BLaER1 treated with 17β-estradiol and CSF1 and Interleukin-3, amounts not matched to agents 10 nM and 100 nM (cell line): ENCODE results near the gene LYPD6B.

Experiments used
- H3K27ac ChIP-seq, 11 experiments: shearing (Covaris generic); formaldehyde crosslinking; 2 replicates each; pipeline ENCODE4 v1.8.1; 2022
- H3K27me3 ChIP-seq, 11 experiments: shearing (Covaris generic); formaldehyde crosslinking; 2 replicates each; pipeline ENCODE4 v1.8.1; 2022
- H3K36me3 ChIP-seq, 11 experiments: shearing (Covaris generic); formaldehyde crosslinking; 2 replicates each; pipeline ENCODE4 v1.8.1; 2022
- H3K4me1 ChIP-seq, 10 experiments: shearing (Covaris generic); formaldehyde crosslinking; 2 replicates each; pipeline ENCODE4 v1.8.1; 2022
- H3K4me2 ChIP-seq, 11 experiments: shearing (Covaris generic); formaldehyde crosslinking; 2 replicates each; pipeline ENCODE4 v1.8.1; 2022
- H3K4me3 ChIP-seq, 10 experiments: shearing (Covaris generic); formaldehyde crosslinking; 2 replicates each; pipeline ENCODE4 v1.8.1; 2022
- H3K9ac ChIP-seq, 11 experiments: shearing (Covaris generic); formaldehyde crosslinking; 2 replicates each; pipeline ENCODE4 v1.8.1; 2022
- H3K9me3 ChIP-seq, 11 experiments: shearing (Covaris generic); formaldehyde crosslinking; replicated peaks in 1 of 11; 2 replicates each; pipeline ENCODE4 v1.8.1; 2022
- H4K20me1 ChIP-seq, 11 experiments: shearing (Covaris generic); formaldehyde crosslinking; 2 replicates each; pipeline ENCODE4 v1.8.1; 2022
- Cebpa-rat ChIP-seq, 11 experiments: shearing (Covaris generic); IDR thresholded peaks; 2 replicates each; pipeline ENCODE4 v1.8.1; 2022

Gene LYPD6B

GRCh38 chr2:149170911-149171310 is 132.4 kb downstream of the LYPD6B start:
- Histone ChIP-seq H3K9me3 (peaks cover 0 to 25% (median 15%) of the 10 kb centered on the region in 11 experiments; a peak in 20 of 22 replicates), H3K9ac (no peak overlapping the region), H4K20me1 (peaks cover 0 to 9% (median 0%) of the 10 kb centered on the region in 11 experiments; a peak in 1 of 22 replicates), H3K27ac (no peak overlapping the region), H3K4me3 (no peak overlapping the region), H3K4me2 (no peak overlapping the region), H3K4me1 (peaks cover 11 to 26% (median 21%) of the 10 kb centered on the region in 10 experiments), H3K27me3 (peaks cover 0 to 54% (median 15%) of the 10 kb centered on the region in 11 experiments; a peak in 13 of 22 replicates), H3K36me3 (0 out of 22 replicates have a peak, but pooled peaks cover 0 to 4% (median 0%) of the 10 kb centered on the region in 11 experiments)
- no peak for TF ChIP-seq Cebpa-rat (IDR thresholded peaks at IDR 0.05)

- peaks cover 0 to 25% (median 15%) of the 10 kb centered on the region in 11 experiments; a peak in 20 of 22 replicates for H3K9me3 ChIP-seq
- H3K36me3 ChIP-seq, result 0 out of 22 replicates have a peak, but pooled peaks cover 0 to 4% (median 0%) of the 10 kb centered on the region in 11 experiments
- no peak for TF ChIP-seq Cebpa-rat (IDR thresholded peaks at IDR 0.05)
- peaks cover 0 to 5% (median 2%) of the 10 kb centered on the region in 10 experiments; a peak in 15 of 20 replicates for H3K4me1 ChIP-seq
- H4K20me1 ChIP-seq, result no peaks in the 10 kb centered on the region; a peak in 1 of 22 replicates
- no peak overlapping the region for H3K27ac ChIP-seq
- H3K27me3 ChIP-seq, result peaks cover 0 to 31% (median 12%) of the 10 kb centered on the region in 11 experiments; a peak in 11 of 22 replicates
- H3K4me3 ChIP-seq, result no peak overlapping the region
- H3K9ac ChIP-seq, result no peak overlapping the region
- no peak overlapping the region for H3K4me2 ChIP-seq
Observed at GRCh38 chr2:149173220-149173619, 134.7 kb downstream of the LYPD6B start.

DNA sequence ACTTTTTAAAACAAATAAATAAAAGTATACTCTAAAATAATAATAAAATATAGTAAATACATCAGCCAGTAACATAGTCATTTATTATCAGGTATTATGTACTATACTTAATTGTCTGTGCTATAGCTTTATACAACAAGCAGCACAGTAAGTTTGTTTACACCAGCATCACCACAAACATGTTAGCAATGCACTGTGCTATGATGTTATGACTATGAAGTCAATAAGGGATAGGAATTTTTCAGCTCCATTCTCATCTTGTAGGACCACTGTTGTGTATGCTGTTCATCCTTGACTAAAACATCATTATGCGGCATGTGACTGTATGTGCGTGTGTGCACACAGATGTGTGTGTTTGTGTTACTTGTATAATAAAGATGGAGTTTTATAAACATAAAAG is 137.5 kb downstream of the LYPD6B start:
- no peak overlapping the region for H3K9ac ChIP-seq
- no peak for TF ChIP-seq Cebpa-rat (IDR thresholded peaks at IDR 0.05)
- no peak overlapping the region for H3K27ac ChIP-seq
- H3K9me3 ChIP-seq, result peaks cover 0 to 20% (median 15%) of the 10 kb centered on the region in 11 experiments; a peak in 20 of 22 replicates
- no peaks in the 10 kb centered on the region; a peak in 1 of 22 replicates for H4K20me1 ChIP-seq
- peaks cover 0 to 7% (median 2%) of the 10 kb centered on the region in 11 experiments; a peak in 5 of 22 replicates for H3K27me3 ChIP-seq
- no peak overlapping the region for H3K4me2 ChIP-seq
- H3K36me3 ChIP-seq, result 0 out of 22 replicates have a peak, but pooled peaks cover 0 to 4% (median 0%) of the 10 kb centered on the region in 11 experiments
- H3K4me1 ChIP-seq, result no peaks in the 10 kb centered on the region
- no peak overlapping the region for H3K4me3 ChIP-seq

DNA sequence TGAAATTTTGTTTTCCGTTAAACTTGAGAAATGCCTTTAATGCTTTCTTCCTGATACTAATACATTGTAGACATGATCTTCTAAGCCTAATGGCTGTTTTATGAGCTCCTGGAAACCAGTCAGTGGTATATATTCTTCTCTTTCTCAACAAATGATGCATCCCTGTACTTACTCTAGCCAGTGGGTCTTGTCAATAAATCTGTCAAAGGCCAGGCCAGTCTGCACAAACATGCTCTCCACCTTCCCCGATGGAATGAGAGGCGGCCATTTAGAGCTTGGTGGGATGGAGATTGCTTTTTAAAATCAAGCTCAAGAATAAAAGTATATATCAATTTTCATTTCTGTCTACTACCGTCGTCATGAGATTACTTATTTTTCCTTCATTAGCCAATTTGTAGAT is 140.1 kb downstream of the LYPD6B start:
- TF ChIP-seq Cebpa-rat (IDR thresholded peaks at IDR 0.05), result no peak
- no peaks in the 10 kb centered on the region; a peak in 1 of 22 replicates for H4K20me1 ChIP-seq
- H3K36me3 ChIP-seq, result no peaks in the 10 kb centered on the region
- H3K9me3 ChIP-seq, result no peaks in the 10 kb centered on the region
- no peak overlapping the region for H3K27ac ChIP-seq
- H3K4me2 ChIP-seq, result no peak overlapping the region
- H3K4me1 ChIP-seq, result no peaks in the 10 kb centered on the region
- no peak overlapping the region for H3K9ac ChIP-seq
- no peak overlapping the region for H3K4me3 ChIP-seq
- H3K27me3 ChIP-seq, result peaks cover 0 to 4% (median 0%) of the 10 kb centered on the region in 11 experiments; a peak in 1 of 22 replicates

DNA sequence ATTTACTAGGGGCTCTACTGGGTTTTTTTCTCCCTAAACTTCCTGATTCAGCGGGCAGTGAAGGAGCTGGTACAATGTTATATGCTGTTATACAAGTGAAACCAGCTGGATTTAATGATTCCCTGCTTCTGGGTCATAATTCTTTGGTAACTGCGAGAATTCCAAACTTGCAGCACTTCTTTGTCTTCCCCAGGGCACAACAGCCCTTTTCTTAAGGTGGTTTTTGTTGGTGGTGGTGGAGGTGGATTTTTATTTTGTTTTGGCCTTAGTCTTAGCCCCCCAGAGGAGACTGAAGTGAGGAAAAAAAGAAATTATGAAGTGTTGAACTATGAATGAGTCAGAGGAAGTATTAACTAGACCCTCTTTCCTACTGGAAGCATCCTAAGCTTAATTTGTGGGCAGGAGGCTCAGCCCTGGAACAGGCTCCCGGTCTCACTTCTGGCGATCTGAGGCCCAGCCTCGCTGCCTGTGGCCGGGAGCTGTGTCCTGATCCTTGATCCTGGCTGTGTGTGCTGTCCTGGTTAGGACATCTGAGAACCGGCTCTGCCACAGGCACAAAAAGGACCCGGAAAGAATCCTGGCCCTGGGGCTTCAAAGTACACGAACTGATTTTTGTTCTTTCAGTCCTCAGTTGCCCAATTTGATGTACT is 141.9 kb downstream of the LYPD6B start:
- no peak overlapping the region for H3K27ac ChIP-seq
- TF ChIP-seq Cebpa-rat (IDR thresholded peaks at IDR 0.05), result no peak

DNA sequence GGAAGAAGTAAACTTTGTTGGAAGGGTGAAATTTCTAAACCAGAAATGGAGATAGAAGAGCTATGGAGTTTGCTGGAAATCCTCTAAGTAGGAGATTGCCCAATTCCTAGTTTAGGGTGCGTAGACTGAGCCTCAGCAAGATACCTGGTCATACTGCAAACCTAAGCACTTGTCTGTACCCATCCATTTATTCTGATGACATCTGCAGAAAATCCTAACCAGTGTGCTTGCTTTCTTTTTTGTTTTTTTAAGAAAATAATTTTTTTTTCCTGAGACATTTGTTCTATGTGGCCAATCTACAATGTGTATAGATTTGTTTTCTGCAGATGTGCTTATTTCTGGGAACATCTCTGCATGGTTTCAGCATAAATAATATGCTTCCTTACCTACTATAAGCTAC is 144.7 kb downstream of the LYPD6B start:
- H3K4me1 ChIP-seq, result no peaks in the 10 kb centered on the region; a peak in 1 of 20 replicates

More for the DNA sequence above, 141.9 kb downstream of the LYPD6B start:
- no peak overlapping the region for H3K4me2 ChIP-seq
- H3K4me3 ChIP-seq, result no peak overlapping the region
- no peaks in the 10 kb centered on the region for H3K4me1 ChIP-seq
- no peaks in the 10 kb centered on the region for H3K36me3 ChIP-seq
- no peaks in the 10 kb centered on the region for H3K9me3 ChIP-seq
- no peak overlapping the region for H3K9ac ChIP-seq
- H3K27me3 ChIP-seq, result peaks cover 0 to 4% (median 0%) of the 10 kb centered on the region in 11 experiments; a peak in 1 of 22 replicates
- no peaks in the 10 kb centered on the region; a peak in 1 of 22 replicates for H4K20me1 ChIP-seq

DNA sequence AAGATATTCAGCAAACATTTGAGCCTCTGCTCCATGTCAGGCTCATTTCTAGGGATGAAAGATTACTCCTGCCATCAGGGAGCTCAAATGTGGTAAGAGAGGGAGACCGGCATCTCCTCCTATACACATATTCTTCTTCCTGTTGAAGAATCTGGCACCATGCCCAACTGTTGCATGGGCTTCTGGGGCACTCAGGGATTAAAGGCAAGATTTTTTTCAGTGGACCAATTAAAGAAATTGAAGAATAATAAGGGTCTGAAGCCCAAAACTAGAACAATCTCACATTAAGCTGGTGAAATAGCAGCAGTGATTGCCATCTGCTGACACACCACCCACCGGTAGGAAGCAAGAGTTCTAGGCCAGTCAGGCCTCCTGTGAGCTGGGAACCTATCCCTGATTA is 146.5 kb downstream of the LYPD6B start:
- TF ChIP-seq Cebpa-rat (IDR thresholded peaks at IDR 0.05), result no peak
- no peak overlapping the region for H3K9ac ChIP-seq
- H3K27me3 ChIP-seq, result no peaks in the 10 kb centered on the region
- H3K27ac ChIP-seq, result no peak overlapping the region
- no peaks in the 10 kb centered on the region; a peak in 1 of 20 replicates for H3K4me1 ChIP-seq
- no peaks in the 10 kb centered on the region for H3K36me3 ChIP-seq
- H3K4me2 ChIP-seq, result no peak overlapping the region
- no peaks in the 10 kb centered on the region for H4K20me1 ChIP-seq
- no peaks in the 10 kb centered on the region for H3K9me3 ChIP-seq
- no peak overlapping the region for H3K4me3 ChIP-seq

More for the DNA sequence above, 144.7 kb downstream of the LYPD6B start:
- H3K9me3 ChIP-seq, result no peaks in the 10 kb centered on the region
- no peak overlapping the region for H3K9ac ChIP-seq
- no peaks in the 10 kb centered on the region for H3K36me3 ChIP-seq
- H3K27me3 ChIP-seq, result no peaks in the 10 kb centered on the region
- H4K20me1 ChIP-seq, result no peaks in the 10 kb centered on the region
- no peak overlapping the region for H3K4me2 ChIP-seq
- H3K27ac ChIP-seq, result no peak overlapping the region
- no peak overlapping the region for H3K4me3 ChIP-seq
- no peak for TF ChIP-seq Cebpa-rat (IDR thresholded peaks at IDR 0.05)

GRCh38 chr2:149185942-149186490 is 147.5 kb downstream of the LYPD6B start:
- Histone ChIP-seq H4K20me1 (no peaks in the 10 kb centered on the region), H3K4me2 (no peak overlapping the region), H3K4me1 (no peaks in the 10 kb centered on the region; a peak in 1 of 20 replicates), H3K27ac (no peak overlapping the region), H3K27me3 (no peaks in the 10 kb centered on the region), H3K9ac (no peak overlapping the region), H3K36me3 (no peaks in the 10 kb centered on the region), H3K9me3 (no peaks in the 10 kb centered on the region), H3K4me3 (no peak overlapping the region)
- no peak for TF ChIP-seq Cebpa-rat (IDR thresholded peaks at IDR 0.05)

GRCh38 chr2:149187057-149187456 is 148.6 kb downstream of the LYPD6B start:
- no peak for TF ChIP-seq Cebpa-rat (IDR thresholded peaks at IDR 0.05)
- no peak overlapping the region for H3K27ac ChIP-seq
- no peak overlapping the region for H3K4me3 ChIP-seq
- no peak overlapping the region for H3K4me2 ChIP-seq
- H3K36me3 ChIP-seq, result no peaks in the 10 kb centered on the region
- no peaks in the 10 kb centered on the region for H3K27me3 ChIP-seq
- H3K4me1 ChIP-seq, result no peaks in the 10 kb centered on the region; a peak in 1 of 20 replicates
- H3K9ac ChIP-seq, result no peak overlapping the region
- no peaks in the 10 kb centered on the region for H3K9me3 ChIP-seq
- H4K20me1 ChIP-seq, result no peaks in the 10 kb centered on the region
